Right renal cortex interstitium (tissue), 3 donors: Measurements from ENCODE around the gene MCM3. TPM values are rescaled to one million over a fixed set of nuclear protein-coding genes. Genes with fewer than 3 reads are reported as not detected.

ENCODE experiments used
- polyA plus RNA-seq, 3 donors: library from polyadenylated mRNA; unstranded; fragments of 120-200 nt; gene quantifications; one replicate each; pipeline ENCODE4 v1.2.1, GENCODE V29; 2013; ENCODE audit not compliant: insufficient read length in 3 of 3

The MCM3 gene
- polyA plus RNA-seq, 3 donors = 137 to 154 (median 146) TPM

Other genes with a start within 250 kb of the MCM3 start
- 10 to 100 TPM; 20.6 to 25.1 (median 20.8) TPM for gene PKHD1, start 197.1 kb downstream of the MCM3 start, polyA plus RNA-seq
- not detected for gene IL17A, start 98.4 kb downstream of the MCM3 start, polyA plus RNA-seq
- gene IL17F, start 40.2 kb downstream of the MCM3 start, polyA plus RNA-seq = under 1 TPM; 0.28 to 0.33 (median 0.32) TPM
- gene PAQR8, start 77.4 kb upstream of the MCM3 start, polyA plus RNA-seq = 10 to 100 TPM; 25.7 to 31.3 (median 29.3) TPM
- gene EFHC1, start 135.6 kb upstream of the MCM3 start, polyA plus RNA-seq = 10 to 100 TPM; 56.8 to 62.5 (median 60.2) TPM